GM19351 (cell line): ENCODE data around the gene WAS.
A peak's percentile ranks its signal among the peaks of the same experiment; 100 is the strongest.

Experiments
- ATAC-seq: cut with Tn5 transposase; IDR thresholded peaks from one replicate; pipeline ENCODE4 v1.9.1; 2021; ENCODE audit warnings: mild to moderate bottlenecking, moderate library complexity; ENCODE audit not compliant: unreplicated experiment

WAS gene

GRCh38 chrX:48711162-48711928 lies 27.7 kb downstream of the WAS start:
- ATAC-seq, result no peak

DNA sequence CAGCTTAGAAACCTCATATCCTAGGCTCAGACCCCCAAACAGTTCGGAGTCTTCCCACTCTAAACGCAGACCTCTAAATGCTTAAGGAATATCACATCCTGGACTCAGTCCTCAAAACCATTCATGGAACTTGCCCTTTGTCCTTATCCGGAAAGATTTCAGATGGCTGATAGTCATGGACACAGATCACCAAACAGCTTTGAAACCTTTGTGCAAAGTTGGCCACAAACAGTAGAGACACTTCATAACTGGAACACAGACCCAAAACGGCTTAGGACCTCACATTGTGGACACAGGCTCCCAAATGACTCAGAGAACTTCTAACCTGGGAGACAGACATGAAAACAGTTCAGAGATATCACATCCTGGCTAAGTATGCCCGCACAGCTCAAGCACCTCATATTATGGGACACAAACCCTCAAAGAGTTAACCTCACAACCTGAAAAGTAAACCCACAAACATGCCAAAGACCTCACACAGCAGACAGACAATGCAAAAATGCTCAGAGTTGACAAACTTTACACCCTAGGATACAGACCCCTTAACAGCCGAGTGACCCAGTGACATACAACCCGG lies 28.4 kb downstream of the WAS start:
- ATAC-seq, result no peak

GRCh38 chrX:48713847-48714246 lies 30.2 kb downstream of the WAS start:
- ATAC-seq, result no peak

GRCh38 chrX:48714573-48714972 lies 31.0 kb downstream of the WAS start:
- ATAC-seq, result no peak

DNA sequence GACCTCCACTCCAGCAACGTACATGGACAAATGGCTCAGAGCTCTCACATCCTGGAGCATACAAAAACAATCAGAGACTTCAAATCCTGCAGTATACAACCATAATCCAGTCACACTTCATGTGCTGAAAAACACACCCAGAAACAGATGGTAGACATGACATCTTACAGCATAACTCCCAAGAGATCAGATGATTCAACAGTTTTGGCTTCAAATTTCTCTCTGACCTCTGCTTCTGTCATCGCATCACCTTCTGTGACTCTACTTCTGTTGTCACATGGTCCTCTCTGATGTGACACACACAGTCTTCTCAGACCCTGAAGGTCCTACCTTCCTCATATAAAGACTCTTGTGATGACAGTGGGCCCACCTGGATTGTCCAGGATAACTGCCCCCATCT lies 31.5 kb downstream of the WAS start:
- no peak for ATAC-seq

GRCh38 chrX:48715876-48716502 lies 32.4 kb downstream of the WAS start:
- ATAC-seq, result no peak

- no peak for ATAC-seq
Observed at GRCh38 chrX:48719958-48720357, 36.4 kb downstream of the WAS start.

GRCh38 chrX:48720577-48721250 lies 37.1 kb downstream of the WAS start:
- ATAC-seq, result no peak

DNA sequence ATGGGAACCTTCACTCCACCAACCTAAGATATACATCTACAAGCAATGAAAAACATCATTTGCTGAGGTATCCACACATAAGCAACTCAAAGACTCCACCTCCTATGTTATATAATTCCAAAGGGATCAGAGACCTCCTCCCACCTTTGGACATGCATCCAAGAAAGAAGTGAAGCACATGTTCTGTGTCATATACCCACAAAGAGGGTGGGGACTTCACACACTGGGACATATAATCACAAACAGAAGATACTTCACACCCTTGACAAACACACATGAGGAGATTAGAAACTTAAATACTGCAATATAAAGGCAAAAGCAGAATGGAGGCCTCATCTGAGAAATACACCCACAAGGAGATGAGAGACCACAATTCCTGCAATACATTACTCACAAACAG lies 38.3 kb downstream of the WAS start:
- ATAC-seq, result no peak

GRCh38 chrX:48726596-48726995 lies 43.0 kb downstream of the WAS start:
- ATAC-seq, result no peak

- ATAC-seq, result no peak
Observed at GRCh38 chrX:48728653-48729052, 45.1 kb downstream of the WAS start.

- no peak for ATAC-seq
Observed at GRCh38 chrX:48736303-48736702, 52.7 kb downstream of the WAS start.

DNA sequence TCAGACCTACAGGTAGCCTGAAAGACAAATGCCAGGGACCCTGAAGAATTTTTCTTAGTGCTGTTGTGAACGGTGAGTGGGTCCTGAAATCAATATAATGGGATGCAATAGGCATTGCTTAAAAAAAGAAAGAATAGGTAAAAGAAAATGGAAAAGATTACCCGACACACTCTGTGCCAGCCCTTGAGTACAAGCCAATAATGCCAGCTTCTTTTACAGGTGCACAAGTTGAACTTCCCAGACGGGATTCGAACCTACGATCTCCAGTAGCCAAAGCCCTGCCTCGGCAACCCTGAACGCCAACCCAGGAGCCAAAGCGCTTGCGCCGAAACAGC lies 53.2 kb downstream of the WAS start:
- ATAC-seq, result no peak

DNA sequence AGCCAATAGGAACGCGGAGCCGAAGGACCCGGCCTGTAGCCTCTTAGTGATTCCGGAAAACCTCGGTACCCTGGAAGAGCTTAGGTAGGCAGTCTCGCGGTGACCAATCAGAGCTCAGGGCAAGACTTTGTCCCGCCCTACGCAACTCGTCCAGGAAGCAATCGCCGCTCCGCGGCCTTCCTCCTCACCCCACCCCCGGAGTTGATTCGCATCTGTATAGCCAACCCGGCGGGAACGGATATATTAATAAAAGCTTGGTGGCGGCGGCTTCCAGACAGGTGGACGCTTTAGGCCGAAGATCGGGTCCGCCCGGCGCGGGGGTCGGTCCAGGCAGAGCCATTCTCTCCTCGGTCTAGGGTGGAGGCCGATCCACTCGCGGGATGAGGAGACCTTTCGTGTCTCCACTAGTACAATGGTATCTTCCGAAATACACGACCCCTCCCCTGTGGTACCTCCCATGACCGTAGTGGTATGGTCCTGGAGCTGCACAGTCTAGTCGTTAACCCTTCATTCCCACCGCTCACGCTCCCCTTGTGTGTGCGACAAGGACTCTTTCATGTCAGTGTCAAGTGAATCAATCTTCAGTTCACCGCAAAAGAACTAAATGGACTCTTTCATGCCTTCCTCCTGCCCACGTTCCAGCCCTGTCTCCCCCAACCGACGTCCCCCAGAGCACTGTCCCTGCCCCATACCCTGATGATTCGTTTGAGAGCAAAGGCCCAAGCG lies 53.8 kb downstream of the WAS start:
- ATAC-seq, result peak; percentile 97

- no peak for ATAC-seq
Observed at GRCh38 chrX:48737940-48738339, 54.3 kb downstream of the WAS start.
